Mesothelial cell of epicardium (in vitro differentiated cells): ENCODE measurements around the gene PLEKHA6. TPM values are rescaled to one million over a fixed set of nuclear protein-coding genes. Genes with fewer than 3 reads are reported as not detected.

Experiments used
- DNase-seq, 2 experiments: peaks; one replicate each; pipeline ENCODE4 v3.0.0; 2021; ENCODE audit warnings: low spot score in 2 of 2; ENCODE audit not compliant: unreplicated experiment in 2 of 2
- H3K27ac Mint-ChIP-seq: 2 replicates; pipeline ENCODE4 v1.8.0; 2021; ENCODE audit warnings: mixed read lengths
- H3K27me3 Mint-ChIP-seq: 2 replicates; pipeline ENCODE4 v1.8.0; 2021; ENCODE audit warnings: low read depth, mixed read lengths
- H3K36me3 Mint-ChIP-seq: 2 replicates; pipeline ENCODE4 v1.8.0; 2021; ENCODE audit warnings: mixed read lengths
- H3K4me1 Mint-ChIP-seq: 2 replicates; pipeline ENCODE4 v1.8.0; 2021; ENCODE audit warnings: mixed read lengths
- H3K4me3 Mint-ChIP-seq: 2 replicates; pipeline ENCODE4 v1.8.0; 2021; ENCODE audit warnings: mild to moderate bottlenecking, moderate library complexity, mixed read lengths
- H3K9me3 Mint-ChIP-seq: 2 replicates; pipeline ENCODE4 v1.8.0; 2021; ENCODE audit warnings: mixed read lengths
- total RNA-seq: library from RNA; stranded (reverse); gene quantifications from 3 replicates; pipeline ENCODE4 v1.2.1, GENCODE V29; 2021
- TF ChIP-seq, protein P1 (sequence below): fragments of 200-600 bp; sonication (generic); IDR thresholded peaks from one replicate; pipeline ENCODE4 v1.5.0; 2021; ENCODE audit warnings: antibody characterized with exemption; ENCODE audit not compliant: unreplicated experiment

PLEKHA6 gene
- total RNA-seq, 1 donor from 2014 or later: 29.7 TPM

DNA sequence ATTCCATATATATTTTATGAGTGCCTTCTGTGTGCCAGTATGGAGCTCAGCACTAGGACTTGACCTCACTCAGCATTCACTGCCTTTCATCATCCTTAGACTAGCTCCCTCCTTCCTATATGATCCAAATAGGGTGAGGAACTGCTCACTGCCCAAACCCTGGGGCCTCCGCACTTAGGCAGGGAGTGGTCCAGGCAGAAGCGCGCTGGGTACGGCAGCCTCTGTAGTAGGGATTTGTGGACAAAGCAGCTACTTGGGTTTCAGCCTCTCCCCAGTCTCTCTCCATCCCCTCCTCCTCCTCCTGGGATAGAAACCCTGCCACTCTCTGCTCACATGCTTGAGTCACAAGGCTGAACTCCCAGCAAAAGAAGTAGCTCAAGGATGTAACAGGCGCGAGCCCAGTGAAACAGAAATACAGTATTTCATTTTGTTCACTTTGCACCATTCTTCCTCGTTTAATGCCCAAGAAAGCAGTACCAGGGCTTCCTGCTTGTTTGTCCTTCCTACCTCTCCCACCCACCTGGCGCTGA lies 32.9 kb downstream of the PLEKHA6 start:
- Mint-ChIP-seq H3K27me3 (no peaks in the 10 kb centered on the region), H3K9me3 (peaks cover 5% of the 10 kb centered on the region), H3K4me3 (no peak overlapping the region), H3K36me3 (no peaks in the 10 kb centered on the region), H3K27ac (peak overlapping the region; percentile 50), H3K4me1 (peaks cover 24% of the 10 kb centered on the region)
- TF ChIP-seq, protein P1, sequence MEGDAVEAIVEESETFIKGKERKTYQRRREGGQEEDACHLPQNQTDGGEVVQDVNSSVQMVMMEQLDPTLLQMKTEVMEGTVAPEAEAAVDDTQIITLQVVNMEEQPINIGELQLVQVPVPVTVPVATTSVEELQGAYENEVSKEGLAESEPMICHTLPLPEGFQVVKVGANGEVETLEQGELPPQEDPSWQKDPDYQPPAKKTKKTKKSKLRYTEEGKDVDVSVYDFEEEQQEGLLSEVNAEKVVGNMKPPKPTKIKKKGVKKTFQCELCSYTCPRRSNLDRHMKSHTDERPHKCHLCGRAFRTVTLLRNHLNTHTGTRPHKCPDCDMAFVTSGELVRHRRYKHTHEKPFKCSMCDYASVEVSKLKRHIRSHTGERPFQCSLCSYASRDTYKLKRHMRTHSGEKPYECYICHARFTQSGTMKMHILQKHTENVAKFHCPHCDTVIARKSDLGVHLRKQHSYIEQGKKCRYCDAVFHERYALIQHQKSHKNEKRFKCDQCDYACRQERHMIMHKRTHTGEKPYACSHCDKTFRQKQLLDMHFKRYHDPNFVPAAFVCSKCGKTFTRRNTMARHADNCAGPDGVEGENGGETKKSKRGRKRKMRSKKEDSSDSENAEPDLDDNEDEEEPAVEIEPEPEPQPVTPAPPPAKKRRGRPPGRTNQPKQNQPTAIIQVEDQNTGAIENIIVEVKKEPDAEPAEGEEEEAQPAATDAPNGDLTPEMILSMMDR: no peak
- DNase-seq: no peak

DNA sequence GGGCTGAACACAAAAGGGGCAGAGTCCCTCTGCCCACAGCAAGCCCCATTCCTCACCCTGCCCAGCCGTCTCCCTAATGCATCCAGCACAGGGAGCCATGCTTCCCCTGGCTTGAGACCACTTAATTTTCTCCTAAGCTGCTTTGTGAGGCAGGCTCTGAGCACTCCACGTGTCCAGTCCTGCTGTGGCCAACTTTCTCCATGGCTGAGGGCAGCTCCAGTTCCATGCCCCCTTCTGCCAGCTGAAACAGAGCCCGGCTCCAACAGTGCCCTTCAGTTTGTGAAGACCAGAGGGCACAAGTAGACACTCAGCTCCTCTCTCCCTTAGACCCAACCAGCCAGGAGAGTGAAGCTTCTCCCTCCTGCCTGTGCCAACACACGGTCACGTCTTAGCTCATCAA lies 33.8 kb downstream of the PLEKHA6 start:
- Mint-ChIP-seq H3K27ac (no peak overlapping the region), H3K4me1 (peaks cover 27% of the 10 kb centered on the region), H3K27me3 (no peaks in the 10 kb centered on the region), H3K4me3 (no peak overlapping the region), H3K9me3 (peaks cover 5% of the 10 kb centered on the region), H3K36me3 (no peaks in the 10 kb centered on the region)
- no peak for DNase-seq
- TF ChIP-seq, protein P1: no peak

DNA sequence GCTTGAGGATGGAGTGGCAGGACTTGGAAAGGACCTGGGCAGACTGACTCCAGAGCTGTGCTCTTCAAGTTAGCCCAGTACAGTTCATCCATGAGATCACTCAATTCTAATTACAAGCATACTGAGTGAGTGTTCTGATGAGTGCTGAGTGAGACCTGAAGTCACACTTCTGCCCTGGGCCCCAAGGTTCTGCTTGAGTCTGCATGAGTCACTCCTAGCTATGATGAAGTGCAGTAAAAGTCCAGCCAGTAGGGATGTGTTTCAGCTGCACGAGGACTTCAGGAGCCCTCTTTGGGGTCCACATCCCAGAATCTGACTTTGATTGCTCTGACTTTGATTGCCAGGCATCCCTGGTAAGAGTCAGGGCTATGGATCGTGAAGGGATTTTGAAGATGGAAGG lies 35.8 kb downstream of the PLEKHA6 start:
- DNase-seq: no peak
- Mint-ChIP-seq H3K4me3 (no peak overlapping the region), H3K4me1 (peaks cover 47% of the 10 kb centered on the region), H3K27ac (no peak overlapping the region), H3K9me3 (peaks cover 1% of the 10 kb centered on the region), H3K27me3 (no peaks in the 10 kb centered on the region), H3K36me3 (no peaks in the 10 kb centered on the region)
- TF ChIP-seq, protein P1: no peak

DNA sequence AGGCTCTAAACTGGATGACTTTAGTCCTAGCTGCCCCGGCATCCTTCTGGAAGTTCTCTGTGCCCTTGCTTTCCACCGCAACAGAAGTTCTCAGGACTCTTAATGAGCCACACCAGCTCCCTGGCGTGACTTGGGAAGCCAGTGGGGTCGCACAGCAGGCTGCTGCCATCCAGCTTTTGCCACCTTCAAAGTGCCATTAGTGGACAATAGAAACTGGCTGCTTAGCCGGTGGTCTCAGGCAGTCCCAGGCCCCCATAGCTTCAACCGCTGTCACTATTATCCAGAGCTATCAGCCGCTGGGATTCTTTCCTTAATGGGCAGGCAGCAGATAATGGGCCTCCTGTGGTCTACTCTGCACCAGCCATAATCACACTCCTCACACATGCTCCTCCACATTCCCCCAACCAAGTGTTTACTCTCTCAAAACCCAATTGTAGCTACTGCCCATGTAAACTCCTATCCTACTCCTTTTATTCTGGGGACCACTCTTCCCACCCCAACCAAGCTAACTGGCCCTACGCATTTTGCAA lies 37.3 kb downstream of the PLEKHA6 start:
- no peak overlapping the region for H3K27ac Mint-ChIP-seq
- H3K27me3 Mint-ChIP-seq: no peaks in the 10 kb centered on the region
- H3K36me3 Mint-ChIP-seq: no peaks in the 10 kb centered on the region
- H3K4me3 Mint-ChIP-seq: no peak overlapping the region
- no peak for DNase-seq
- H3K9me3 Mint-ChIP-seq: no peaks in the 10 kb centered on the region
- peaks cover 56% of the 10 kb centered on the region for H3K4me1 Mint-ChIP-seq
- TF ChIP-seq, protein P1: no peak

DNA sequence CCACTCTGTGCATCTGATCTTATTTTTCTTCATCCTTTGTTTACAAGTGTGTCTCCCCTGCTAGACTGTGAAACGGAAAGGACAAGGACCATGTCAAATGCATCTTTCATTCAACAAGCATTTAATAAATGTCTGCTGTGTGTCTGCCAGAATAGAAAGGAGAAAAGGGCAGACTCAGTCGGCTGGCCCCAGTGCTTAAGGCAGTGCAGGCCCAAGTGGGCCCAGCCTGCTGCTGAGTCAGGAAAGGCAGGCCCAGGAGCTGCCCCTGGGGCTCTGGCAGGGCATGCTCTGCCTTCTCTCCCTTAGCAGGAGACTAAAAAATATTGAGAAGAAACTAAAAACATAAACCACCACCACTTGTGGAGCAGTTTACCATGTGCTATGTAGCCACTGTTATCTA lies 38.1 kb downstream of the PLEKHA6 start:
- DNase-seq: no peak

More for the DNA sequence above, 38.1 kb downstream of the PLEKHA6 start:
- H3K4me1 Mint-ChIP-seq: peaks cover 56% of the 10 kb centered on the region
- H3K4me3 Mint-ChIP-seq: no peak overlapping the region
- peak overlapping the region; percentile 74 for H3K27ac Mint-ChIP-seq
- H3K36me3 Mint-ChIP-seq: no peaks in the 10 kb centered on the region
- H3K27me3 Mint-ChIP-seq: no peaks in the 10 kb centered on the region
- TF ChIP-seq, protein P1: no peak
- H3K9me3 Mint-ChIP-seq: no peaks in the 10 kb centered on the region
